ENCODE data around the gene FBXO30.

The FBXO30 gene

GRCh38 chr6:145816392-145816791 lies 1.8 kb upstream of the FBXO30 start:
- Histone ChIP-seq H2AFZ (ENCODE audit: low read length) (no peak overlapping the region), H3K9ac (ENCODE audit: low read length) (no peak overlapping the region), H3K9me3 (replicated peaks; ENCODE audit: insufficient read depth, low read length) (no peaks in the 10 kb centered on the region), H3F3A (ENCODE audit: insufficient read depth, low read length) (peaks cover 5% of the 10 kb centered on the region; the same call in 1 of the 2 replicates), H3K4me2 (ENCODE audit: low read depth, low read length) (no peak overlapping the region), H3K9me2 (replicated peaks; ENCODE audit: insufficient read depth, low read length) (no peaks in the 10 kb centered on the region), H3K79me2 (ENCODE audit: low read length) (peaks cover 28% of the 10 kb centered on the region), H3K36me3 (replicated peaks; ENCODE audit: insufficient read depth, low read length) (no peaks in the 10 kb centered on the region), H3K27ac (ENCODE audit: low read length) (no peak overlapping the region), H3K4me3 (ENCODE audit: low read length) (no peak overlapping the region), H4K20me1 (ENCODE audit: insufficient read depth, low read length) (no peaks in the 10 kb centered on the region), H3K4me1 (ENCODE audit: low read length) (no peaks in the 10 kb centered on the region), H3K27me3 (replicated peaks; ENCODE audit: insufficient read depth, low read length) (no peaks in the 10 kb centered on the region)
- TF ChIP-seq CTCF (IDR thresholded peaks at IDR 0.05; ENCODE audit: low read length) = no peak
- no peak for TF ChIP-seq EZH2 (optimal IDR thresholded peaks at IDR 0.05; ENCODE audit: low read depth, low read length)
- TF ChIP-seq EZH2phosphoT487 (IDR thresholded peaks at IDR 0.05; ENCODE audit: low read length) = no peak
- DNase-seq = no peak

GRCh38 chr6:145815309-145816274 lies 997 bp upstream of the FBXO30 start:
- peak overlapping the region; percentile 80 for H3K4me3 ChIP-seq (ENCODE audit: low read length)
- no peak for DNase-seq
- H3F3A ChIP-seq (ENCODE audit: insufficient read depth, low read length) = peaks cover 5% of the 10 kb centered on the region; the same call in 1 of the 2 replicates
- H3K9me3 ChIP-seq (replicated peaks; ENCODE audit: insufficient read depth, low read length) = no peaks in the 10 kb centered on the region
- no peaks in the 10 kb centered on the region for H3K9me2 ChIP-seq (replicated peaks; ENCODE audit: insufficient read depth, low read length)
- no peaks in the 10 kb centered on the region for H3K27me3 ChIP-seq (replicated peaks; ENCODE audit: insufficient read depth, low read length)
- no peaks in the 10 kb centered on the region for H3K4me1 ChIP-seq (ENCODE audit: low read length)
- peak overlapping the region; percentile 74 for H3K9ac ChIP-seq (ENCODE audit: low read length)
- peaks cover 36% of the 10 kb centered on the region for H3K79me2 ChIP-seq (ENCODE audit: low read length)
- no peaks in the 10 kb centered on the region for H3K36me3 ChIP-seq (replicated peaks; ENCODE audit: insufficient read depth, low read length)
- H3K4me2 ChIP-seq (ENCODE audit: low read depth, low read length) = peak overlapping the region; percentile 69
- no peak for TF ChIP-seq EZH2 (optimal IDR thresholded peaks at IDR 0.05; ENCODE audit: low read depth, low read length)
- TF ChIP-seq EZH2phosphoT487 (IDR thresholded peaks at IDR 0.05; ENCODE audit: low read length) = no peak
- TF ChIP-seq CTCF (IDR thresholded peaks at IDR 0.05; ENCODE audit: low read length) = no peak
- H4K20me1 ChIP-seq (ENCODE audit: insufficient read depth, low read length) = no peaks in the 10 kb centered on the region
- H2AFZ ChIP-seq (ENCODE audit: low read length) = peak overlapping the region; percentile 88
- H3K27ac ChIP-seq (ENCODE audit: low read length) = peak overlapping the region; percentile 73

GRCh38 chr6:145814035-145814500 lies 527 bp downstream of the FBXO30 start:
- H2AFZ ChIP-seq (ENCODE audit: low read length) = peak overlapping the region; percentile 35
- H3K9ac ChIP-seq (ENCODE audit: low read length) = peak overlapping the region; percentile 64
- H3K4me2 ChIP-seq (ENCODE audit: low read depth, low read length) = peak overlapping the region; percentile 57
- peak overlapping the region; percentile 58; the same call in 1 of the 2 replicates for H3K27ac ChIP-seq (ENCODE audit: low read length)
- peak; percentile 16 for DNase-seq
- H3K27me3 ChIP-seq (replicated peaks; ENCODE audit: insufficient read depth, low read length) = no peaks in the 10 kb centered on the region
- peaks cover 44% of the 10 kb centered on the region for H3K79me2 ChIP-seq (ENCODE audit: low read length)
- H3K9me2 ChIP-seq (replicated peaks; ENCODE audit: insufficient read depth, low read length) = no peaks in the 10 kb centered on the region
- peaks cover 5% of the 10 kb centered on the region; the same call in 1 of the 2 replicates for H3F3A ChIP-seq (ENCODE audit: insufficient read depth, low read length)
- peaks cover 6% of the 10 kb centered on the region; the same call in 1 of the 2 replicates for H3K4me1 ChIP-seq (ENCODE audit: low read length)
- H3K9me3 ChIP-seq (replicated peaks; ENCODE audit: insufficient read depth, low read length) = no peaks in the 10 kb centered on the region
- H3K36me3 ChIP-seq (replicated peaks; ENCODE audit: insufficient read depth, low read length) = no peaks in the 10 kb centered on the region
- H3K4me3 ChIP-seq (ENCODE audit: low read length) = peak overlapping the region; percentile 72
- no peaks in the 10 kb centered on the region for H4K20me1 ChIP-seq (ENCODE audit: insufficient read depth, low read length)
- TF ChIP-seq EZH2 (optimal IDR thresholded peaks at IDR 0.05; ENCODE audit: low read depth, low read length) = no peak
- TF ChIP-seq EZH2phosphoT487 (IDR thresholded peaks at IDR 0.05; ENCODE audit: low read length) = no peak
- no peak for TF ChIP-seq CTCF (IDR thresholded peaks at IDR 0.05; ENCODE audit: low read length)
